ENCODE data around the gene SSH2.

SSH2 gene

DNA sequence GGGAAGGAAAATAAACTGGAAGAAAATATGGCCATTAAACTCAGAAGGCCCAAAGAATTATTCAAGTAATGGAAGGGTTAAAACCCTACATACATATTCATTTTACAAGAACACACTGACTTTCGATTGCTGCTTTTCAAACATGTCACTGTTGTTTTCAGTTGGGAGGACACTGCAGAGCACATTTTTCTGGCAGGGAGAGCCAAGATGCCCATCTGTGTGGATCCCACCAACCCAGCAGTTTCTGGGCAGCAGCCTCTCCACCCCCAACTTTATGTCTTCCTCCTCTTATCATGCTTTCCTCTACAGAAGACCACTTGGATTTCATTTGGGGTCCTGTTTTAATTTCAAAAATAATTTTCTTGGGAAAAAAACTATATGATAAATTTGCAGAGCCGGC is 300.2 kb downstream of the SSH2 start:
- no peak overlapping the region for H2AFZ ChIP-seq (ENCODE audit: low read depth)
- no peaks in the 10 kb centered on the region for H4K20me1 ChIP-seq (ENCODE audit: insufficient read depth)
- H3K4me1 ChIP-seq (ENCODE audit: low read depth, poor library complexity, severe bottlenecking) = no peaks in the 10 kb centered on the region
- H3K79me2 ChIP-seq (ENCODE audit: insufficient read depth, low read depth) = no peaks in the 10 kb centered on the region
- H3K4me2 ChIP-seq = no peak overlapping the region
- no peak overlapping the region for H3K9ac ChIP-seq
- H3K27ac ChIP-seq = no peak overlapping the region
- no peaks in the 10 kb centered on the region for H3K36me3 ChIP-seq (ENCODE audit: insufficient read depth)
- no peak for TF ChIP-seq CTCF (conservative IDR thresholded peaks at IDR 0.05; ENCODE audit: low read depth, low read length)
- no peak overlapping the region for H3K4me3 ChIP-seq (IDR thresholded peaks at IDR 0.05; ENCODE audit: insufficient read depth, low read depth, low read length)
- no peaks in the 10 kb centered on the region for H3K27me3 ChIP-seq (ENCODE audit: insufficient read depth, low read depth)

DNA sequence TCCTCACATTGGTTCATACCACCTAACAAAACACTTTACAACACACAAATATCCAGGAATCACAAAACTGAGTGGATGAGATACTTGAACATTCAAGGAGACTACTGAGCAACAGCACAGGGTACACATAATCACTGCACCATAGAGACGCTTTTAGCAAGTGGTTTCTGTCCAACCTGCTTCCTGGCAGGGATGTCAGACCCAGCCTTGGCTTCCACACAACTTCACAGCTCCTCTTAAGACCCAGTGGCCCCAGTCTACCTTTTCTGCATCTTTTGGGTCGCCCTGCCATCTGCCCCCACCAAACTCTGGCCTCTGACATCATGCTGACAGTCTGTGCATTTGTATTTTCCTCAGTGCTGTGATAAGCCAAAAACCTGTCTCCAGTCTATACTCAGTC is 301.4 kb downstream of the SSH2 start:
- H3K36me3 ChIP-seq (ENCODE audit: insufficient read depth) = no peaks in the 10 kb centered on the region
- H3K9ac ChIP-seq = no peak overlapping the region
- H4K20me1 ChIP-seq (ENCODE audit: insufficient read depth) = no peaks in the 10 kb centered on the region
- H3K4me2 ChIP-seq = no peak overlapping the region
- H3K4me3 ChIP-seq (IDR thresholded peaks at IDR 0.05; ENCODE audit: insufficient read depth, low read depth, low read length) = no peak overlapping the region
- H3K27me3 ChIP-seq (ENCODE audit: insufficient read depth, low read depth) = no peaks in the 10 kb centered on the region
- no peak for TF ChIP-seq CTCF (conservative IDR thresholded peaks at IDR 0.05; ENCODE audit: low read depth, low read length)
- no peak overlapping the region for H3K27ac ChIP-seq
- no peaks in the 10 kb centered on the region for H3K79me2 ChIP-seq (ENCODE audit: insufficient read depth, low read depth)
- H2AFZ ChIP-seq (ENCODE audit: low read depth) = no peak overlapping the region
- H3K4me1 ChIP-seq (ENCODE audit: low read depth, poor library complexity, severe bottlenecking) = no peaks in the 10 kb centered on the region

DNA sequence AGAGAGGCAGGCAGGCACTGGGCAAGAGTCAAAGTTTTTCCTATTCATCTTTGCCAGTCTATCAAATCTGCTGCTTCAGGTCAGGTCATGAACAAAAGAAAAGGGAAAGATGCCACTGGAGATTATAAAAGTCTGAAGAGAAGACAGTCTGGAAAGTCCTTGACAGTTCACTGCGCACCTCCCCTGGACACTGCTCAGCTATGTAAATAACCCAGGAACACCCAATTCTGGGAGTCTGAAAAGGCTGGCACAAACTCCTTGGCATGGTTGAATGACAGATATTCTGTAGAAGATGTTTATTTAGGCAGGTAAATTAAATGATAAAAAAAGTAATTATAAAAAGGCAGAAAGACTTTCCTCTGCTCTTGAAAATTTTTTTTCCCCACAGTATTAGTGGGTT is 302.1 kb downstream of the SSH2 start:
- no peak overlapping the region for H3K9ac ChIP-seq
- no peaks in the 10 kb centered on the region for H3K79me2 ChIP-seq (ENCODE audit: insufficient read depth, low read depth)
- no peak overlapping the region for H2AFZ ChIP-seq (ENCODE audit: low read depth)
- no peak overlapping the region for H3K4me3 ChIP-seq (IDR thresholded peaks at IDR 0.05; ENCODE audit: insufficient read depth, low read depth, low read length)
- no peak for TF ChIP-seq CTCF (conservative IDR thresholded peaks at IDR 0.05; ENCODE audit: low read depth, low read length)
- H3K4me2 ChIP-seq = no peak overlapping the region
- H3K36me3 ChIP-seq (ENCODE audit: insufficient read depth) = no peaks in the 10 kb centered on the region
- H3K27me3 ChIP-seq (ENCODE audit: insufficient read depth, low read depth) = no peaks in the 10 kb centered on the region
- H3K4me1 ChIP-seq (ENCODE audit: low read depth, poor library complexity, severe bottlenecking) = no peaks in the 10 kb centered on the region
- no peak overlapping the region for H3K27ac ChIP-seq
- no peaks in the 10 kb centered on the region for H4K20me1 ChIP-seq (ENCODE audit: insufficient read depth)

DNA sequence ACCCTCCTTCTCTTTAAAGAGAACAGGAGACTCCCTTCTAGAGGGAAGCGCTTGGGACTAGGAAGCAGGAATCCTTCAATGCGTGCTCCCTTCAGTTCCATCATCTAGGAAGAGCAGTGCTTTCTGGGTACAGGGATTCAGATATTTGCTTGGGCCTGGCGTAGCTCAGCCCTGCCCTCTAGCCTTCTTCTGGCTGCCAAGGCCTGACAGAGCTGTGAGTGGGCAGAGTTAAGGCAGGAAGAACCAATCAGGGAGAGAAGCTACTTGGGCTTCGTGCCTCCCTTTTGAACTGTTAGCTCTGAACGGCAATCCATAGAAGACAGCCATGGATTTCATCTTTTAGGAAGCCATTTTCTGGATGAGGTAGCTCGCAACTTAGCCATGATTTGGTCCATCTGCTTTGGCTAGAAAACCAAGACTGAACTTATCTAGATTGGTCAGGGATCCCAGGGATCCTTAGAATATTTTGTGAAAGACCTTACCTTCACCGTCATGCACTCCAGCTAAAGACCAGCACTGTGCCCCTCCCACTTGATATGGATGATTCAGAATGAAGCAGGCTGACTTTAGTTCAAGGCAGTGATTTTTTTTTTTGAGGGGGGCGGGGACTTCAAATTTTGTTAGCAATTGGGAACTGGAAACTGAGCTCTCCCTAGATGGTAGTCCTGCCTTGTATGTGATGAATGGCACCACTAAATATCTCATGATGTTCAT is 304.8 kb downstream of the SSH2 start:
- Histone ChIP-seq H4K20me1 (ENCODE audit: insufficient read depth) (no peaks in the 10 kb centered on the region), H3K36me3 (ENCODE audit: insufficient read depth) (no peaks in the 10 kb centered on the region), H3K27me3 (ENCODE audit: insufficient read depth, low read depth) (no peaks in the 10 kb centered on the region), H3K4me2 (no peak overlapping the region), H3K4me3 (IDR thresholded peaks at IDR 0.05; ENCODE audit: insufficient read depth, low read depth, low read length) (no peak overlapping the region), H3K4me1 (ENCODE audit: low read depth, poor library complexity, severe bottlenecking) (no peaks in the 10 kb centered on the region), H3K27ac (no peak overlapping the region), H3K79me2 (ENCODE audit: insufficient read depth, low read depth) (no peaks in the 10 kb centered on the region), H2AFZ (ENCODE audit: low read depth) (no peak overlapping the region), H3K9ac (no peak overlapping the region)
- no peak for TF ChIP-seq CTCF (conservative IDR thresholded peaks at IDR 0.05; ENCODE audit: low read depth, low read length)

Data from KMS-11 (cell line).